Gastrocnemius medialis (tissue), 4 donors: ENCODE results near the gene CD22. TPM values are rescaled to one million over a fixed set of nuclear protein-coding genes. Genes with fewer than 3 reads are reported as not detected.
"Not testable (repeated sequence)": the region's sequence is repeated elsewhere in the genome, so short reads cannot be mapped to it uniquely, and the experiment has no call there.

ENCODE experiments used
- ATAC-seq, 2 donors: fragments of 150-250 bp; one replicate each; pipeline ENCODE4 v1.9.1; 2016
- DNase-seq, 2 donors: peaks; one replicate each; pipeline ENCODE4 v3.0.0-alpha.2; 2019
- H3K27ac ChIP-seq, 4 donors: fragments of 200-600 bp; sonication (generic); 1 replicate in 1 of 4; 2 replicates in 3 of 4; pipeline ENCODE4 v1.5.1; 2016 to 2018; ENCODE audit warnings: mild to moderate bottlenecking in 2 of 4, moderate library complexity in 1 of 4
- H3K27me3 ChIP-seq, 3 donors: fragments of 200-600 bp; sonication (generic) in 2 of 3; 1 replicate in 1 of 3; 2 replicates in 2 of 3; pipeline versions ENCODE4 v1.5.1 to v1.6.0; 2016 to 2019; ENCODE audit warnings: mild to moderate bottlenecking in 1 of 3, moderate library complexity in 1 of 3
- H3K36me3 ChIP-seq, 2 donors: fragments of 200-600 bp; sonication (generic) in 1 of 2; one replicate each; pipeline ENCODE4 v1.5.1; 2017 to 2018
- H3K4me1 ChIP-seq, 2 donors: fragments of 200-600 bp; sonication (generic) in 1 of 2; one replicate each; pipeline ENCODE4 v1.5.1; 2016 to 2017; ENCODE audit warnings: mild to moderate bottlenecking in 2 of 2
- H3K4me3 ChIP-seq, 4 donors: fragments of 200-600 bp; sonication (generic) in 3 of 4; 1 replicate in 1 of 4; 2 replicates in 3 of 4; pipeline ENCODE4 v1.5.1; 2016 to 2019; ENCODE audit warnings: mild to moderate bottlenecking in 2 of 4
- H3K9me3 ChIP-seq, 3 donors: fragments of 200-600 bp; sonication (generic) in 2 of 3; 1 replicate in 1 of 3; 2 replicates in 2 of 3; pipeline ENCODE4 v1.5.1; 2016 to 2019
- CTCF ChIP-seq, 5 experiments: fragments of 450-650 bp in 3 of 5; fragments of 200-600 bp in 2 of 5; sonication (generic) in 2 of 5; IDR thresholded peaks in 4 of 5; conservative IDR thresholded peaks in 1 of 5; 1 replicate in 4 of 5; 2 replicates in 1 of 5; pipeline ENCODE4 v1.5.1; 2016 to 2019; ENCODE audit warnings: antibody characterized with exemption in 5 of 5, mild to moderate bottlenecking in 3 of 5, moderate library complexity in 3 of 5
- POLR2A ChIP-seq, 2 donors: fragments of 450-650 bp; IDR thresholded peaks; one replicate each; pipeline ENCODE4 v1.6.1; 2017; ENCODE audit warnings: antibody characterized with exemption in 2 of 2, mild to moderate bottlenecking in 2 of 2, moderate library complexity in 2 of 2
- in situ Hi-C, 4 donors: fragments of 200-750 bp; cut with MboI; loops; one replicate each; pipeline versions ENCODE4 v1.15.0 to v1.8.0; 2017; ENCODE audit warnings: low sequenced_read_pairs in 4 of 4
- intact Hi-C: fragments of 100-400 bp; cut with DNase I; formaldehyde crosslinking; loops from one replicate; pipeline ENCODE4 v1.15.1; 2023; ENCODE audit warnings: low total_unique reads
- total RNA-seq, 4 donors: library from RNA; depleted of rRNA; stranded (reverse); fragments of >200 nt; gene quantifications; one replicate each; pipeline versions ENCODE4 v1.1.0 to v1.2.3, GENCODE V29; 2016

The CD22 gene
- total RNA-seq, 4 donors from 2014 or later, result 0.59 TPM; not detected in 3

- no peak for DNase-seq
- no peaks in the 10 kb centered on the region for H3K27me3 ChIP-seq
- H3K4me3 ChIP-seq, result no peak overlapping the region
- intact Hi-C loops (no loop called here), in situ Hi-C loops (no loop called here)
- no peak overlapping the region for H3K27ac ChIP-seq
- no peak for ATAC-seq
- H3K9me3 ChIP-seq, result no peaks in the 10 kb centered on the region
- TF ChIP-seq POLR2A (IDR thresholded peaks at IDR 0.05), result no peak
- no peak for TF ChIP-seq CTCF (IDR thresholded peaks at IDR 0.05 in 4 of 5, conservative IDR thresholded peaks at IDR 0.05 in 1 of 5)
- no peaks in the 10 kb centered on the region for H3K36me3 ChIP-seq
- H3K4me1 ChIP-seq, result no peaks in the 10 kb centered on the region
Observed at GRCh38 chr19:35375505-35376307, 46.7 kb downstream of the CD22 start.

GRCh38 chr19:35377656-35378055 is 48.7 kb downstream of the CD22 start:
- Histone ChIP-seq H3K4me1 (no peaks in the 10 kb centered on the region), H3K4me3 (no peak overlapping the region), H3K27ac (no peak overlapping the region), H3K9me3 (no peaks in the 10 kb centered on the region), H3K27me3 (no peaks in the 10 kb centered on the region), H3K36me3 (no peaks in the 10 kb centered on the region)
- ATAC-seq (no peak), DNase-seq (no peak)
- TF ChIP-seq CTCF (IDR thresholded peaks at IDR 0.05 in 4 of 5, conservative IDR thresholded peaks at IDR 0.05 in 1 of 5), result no peak
- TF ChIP-seq POLR2A (IDR thresholded peaks at IDR 0.05), result no peak
- in situ Hi-C loops (no loop called here), intact Hi-C loops (no loop called here)

GRCh38 chr19:35378356-35378755 is 49.4 kb downstream of the CD22 start:
- Histone ChIP-seq H3K9me3 (no peaks in the 10 kb centered on the region), H3K27me3 (no peaks in the 10 kb centered on the region), H3K4me1 (no peaks in the 10 kb centered on the region), H3K36me3 (no peaks in the 10 kb centered on the region), H3K4me3 (no peak overlapping the region), H3K27ac (no peak overlapping the region)
- ATAC-seq (no peak), DNase-seq (no peak)
- TF ChIP-seq POLR2A (IDR thresholded peaks at IDR 0.05) (no peak), CTCF (IDR thresholded peaks at IDR 0.05 in 4 of 5, conservative IDR thresholded peaks at IDR 0.05 in 1 of 5) (no peak)
- in situ Hi-C loops (no loop called here), intact Hi-C loops (no loop called here)

GRCh38 chr19:35379545-35379944 is 50.6 kb downstream of the CD22 start:
- ATAC-seq, intact Hi-C loops, in situ Hi-C loops, H3K27ac ChIP-seq, H3K9me3 ChIP-seq, H3K27me3 ChIP-seq, H3K36me3 ChIP-seq, H3K4me1 ChIP-seq, H3K4me3 ChIP-seq, DNase-seq: not testable (repeated sequence)

GRCh38 chr19:35379992-35380391 is 51.0 kb downstream of the CD22 start:
- intact Hi-C loops, result no loop called here
- no peak for DNase-seq
- Histone ChIP-seq H3K27ac (no peak overlapping the region), H3K36me3 (no peaks in the 10 kb centered on the region), H3K4me3 (no peak overlapping the region), H3K27me3 (no peaks in the 10 kb centered on the region), H3K9me3 (no peaks in the 10 kb centered on the region), H3K4me1 (no peaks in the 10 kb centered on the region)
- in situ Hi-C loops, result no loop called here
- ATAC-seq, result no peak
- TF ChIP-seq CTCF (IDR thresholded peaks at IDR 0.05 in 4 of 5, conservative IDR thresholded peaks at IDR 0.05 in 1 of 5) (no peak), POLR2A (IDR thresholded peaks at IDR 0.05) (no peak)
